KMS-11 (cell line): ENCODE data around the gene DSC1.

Source experiments
- H2AFZ ChIP-seq: fragments of 200-600 bp; sonication (generic); 2 replicates; pipeline ENCODE4 v1.6.1; 2016; ENCODE audit warnings: antibody characterized with exemption, mixed run types, low read depth
- H3K27ac ChIP-seq: fragments of 200-600 bp; sonication (generic); 2 replicates; pipeline ENCODE4 v1.6.1; 2016; ENCODE audit warnings: mild to moderate bottlenecking, mixed run types
- H3K27me3 ChIP-seq: fragments of 200-600 bp; sonication (generic); 2 replicates; pipeline ENCODE4 v1.6.1; 2017; ENCODE audit warnings: mild to moderate bottlenecking, low read depth, mixed run types, moderate library complexity; ENCODE audit not compliant: insufficient read depth
- H3K36me3 ChIP-seq: fragments of 200-600 bp; sonication (generic); 2 replicates; pipeline ENCODE4 v1.6.1; 2017; ENCODE audit warnings: mild to moderate bottlenecking, mixed run types; ENCODE audit not compliant: insufficient read depth
- H3K4me1 ChIP-seq: fragments of 200-600 bp; sonication (generic); 2 replicates; pipeline ENCODE4 v1.6.1; 2016; ENCODE audit warnings: mild to moderate bottlenecking, low read depth, mixed run types; ENCODE audit not compliant: poor library complexity, severe bottlenecking
- H3K4me2 ChIP-seq: fragments of 200-600 bp; sonication (generic); 2 replicates; pipeline ENCODE4 v1.7.0; 2016; ENCODE audit warnings: mild to moderate bottlenecking, mixed run types
- H3K4me3 ChIP-seq: fragments of 200-600 bp; sonication (generic); IDR thresholded peaks from 2 replicates; pipeline ENCODE4 v1.6.1; 2017; ENCODE audit warnings: low read depth, low read length, mixed read lengths; ENCODE audit not compliant: insufficient read depth
- H3K79me2 ChIP-seq: fragments of 200-600 bp; sonication (generic); 2 replicates; pipeline ENCODE4 v1.6.1; 2016; ENCODE audit warnings: low read depth, mixed run types; ENCODE audit not compliant: insufficient read depth
- H3K9ac ChIP-seq: fragments of 200-600 bp; sonication (generic); 2 replicates; pipeline ENCODE4 v1.6.1; 2016; ENCODE audit warnings: mild to moderate bottlenecking, mixed run types
- H4K20me1 ChIP-seq: fragments of 200-600 bp; sonication (generic); 2 replicates; pipeline ENCODE4 v1.6.1; 2016; ENCODE audit warnings: mild to moderate bottlenecking, mixed run types; ENCODE audit not compliant: insufficient read depth
- CTCF ChIP-seq: fragments of 200-600 bp; sonication (generic); conservative IDR thresholded peaks from 2 replicates; pipeline ENCODE4 v1.6.1; 2017; ENCODE audit warnings: low read depth, mild to moderate bottlenecking, antibody characterized with exemption, low read length, moderate library complexity, mixed read lengths

Gene DSC1

GRCh38 chr18:31156821-31157763, 5.6 kb downstream of the DSC1 start:
- Histone ChIP-seq H3K27me3 (no peaks in the 10 kb centered on the region), H2AFZ (no peak overlapping the region), H3K9ac (no peak overlapping the region), H3K27ac (no peak overlapping the region), H3K4me3 (no peak overlapping the region), H3K4me2 (no peak overlapping the region), H3K36me3 (no peaks in the 10 kb centered on the region), H3K4me1 (no peaks in the 10 kb centered on the region), H4K20me1 (no peaks in the 10 kb centered on the region), H3K79me2 (no peaks in the 10 kb centered on the region)
- no peak for TF ChIP-seq CTCF

- Histone ChIP-seq H4K20me1 (no peaks in the 10 kb centered on the region), H3K27me3 (no peaks in the 10 kb centered on the region), H3K4me1 (no peaks in the 10 kb centered on the region), H3K27ac (no peak overlapping the region), H2AFZ (no peak overlapping the region), H3K79me2 (no peaks in the 10 kb centered on the region), H3K4me3 (no peak overlapping the region), H3K9ac (no peak overlapping the region), H3K4me2 (no peak overlapping the region), H3K36me3 (no peaks in the 10 kb centered on the region)
- TF ChIP-seq CTCF: no peak
These were observed 7.2 kb downstream of the DSC1 start for GRCh38 chr18:31155498-31155897.

DNA sequence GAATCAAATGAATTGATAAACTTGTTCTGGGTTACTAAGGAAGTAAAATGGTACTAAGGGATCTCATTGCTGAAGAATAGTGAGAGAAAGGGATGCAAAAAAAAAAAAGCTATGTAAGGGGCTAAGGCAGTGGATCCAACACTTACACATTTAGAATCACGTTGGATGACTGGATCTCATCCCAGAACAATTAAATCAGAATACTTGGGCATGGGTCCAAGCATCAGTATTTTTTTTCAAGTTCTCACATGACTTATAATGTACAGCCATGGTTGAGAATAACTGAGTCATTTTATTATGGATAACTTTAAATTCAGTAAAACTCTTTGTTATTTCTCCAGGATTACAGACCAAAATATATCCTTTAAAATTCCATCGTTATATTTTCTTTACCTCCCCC, 8.5 kb downstream of the DSC1 start:
- Histone ChIP-seq H3K4me3 (no peak overlapping the region), H3K36me3 (no peaks in the 10 kb centered on the region), H3K9ac (no peak overlapping the region), H2AFZ (no peak overlapping the region), H4K20me1 (no peaks in the 10 kb centered on the region), H3K27ac (no peak overlapping the region), H3K27me3 (no peaks in the 10 kb centered on the region), H3K79me2 (no peaks in the 10 kb centered on the region), H3K4me1 (no peaks in the 10 kb centered on the region), H3K4me2 (no peak overlapping the region)
- TF ChIP-seq CTCF: no peak

- no peak overlapping the region for H3K4me2 ChIP-seq
- no peak for TF ChIP-seq CTCF
- no peak overlapping the region for H3K27ac ChIP-seq
- no peaks in the 10 kb centered on the region for H3K4me1 ChIP-seq
- no peak overlapping the region for H2AFZ ChIP-seq
- H3K79me2 ChIP-seq: no peaks in the 10 kb centered on the region
- H4K20me1 ChIP-seq: no peaks in the 10 kb centered on the region
- no peak overlapping the region for H3K9ac ChIP-seq
- no peaks in the 10 kb centered on the region for H3K36me3 ChIP-seq
- H3K4me3 ChIP-seq: no peak overlapping the region
- no peaks in the 10 kb centered on the region for H3K27me3 ChIP-seq
These were observed 13.3 kb downstream of the DSC1 start for GRCh38 chr18:31149351-31149750.
